PC-9 (cell line): Measurements from ENCODE around the gene SDK1. TPM values are rescaled to one million over a fixed set of nuclear protein-coding genes. Genes with fewer than 3 reads are reported as not detected.

Source experiments
- BruUV-seq: library from RNA; stranded (reverse); fragments of 400-500 nt; replicated peaks from 2 replicates; lab custom pipeline; 2021; lab: Mats Ljungman, UMichigan
- CTCF ChIA-PET: fragments of 300-600 bp; sonication (Branson Sonifier 250); formaldehyde crosslinking; loops from one replicate; lab custom pipeline; 2022; ENCODE audit warnings: antibody characterized with exemption; lab: Charles Lee
- POLR2A ChIA-PET: fragments of 300-600 bp; sonication (Branson Sonifier 250); formaldehyde crosslinking; loops from one replicate; lab custom pipeline; 2022; ENCODE audit warnings: antibody characterized with exemption; ENCODE audit not compliant: unreplicated experiment; lab: Charles Lee
- DNase-seq, 2 experiments: peaks; one replicate each; pipeline versions ENCODE4 v3.0.0 to v3.0.0-alpha.2; 2015 to 2022; ENCODE audit warnings: mixed read lengths in 1 of 2
- H2AFZ ChIP-seq: fragments of 200-600 bp; sonication (generic); 2 replicates; pipeline ENCODE4 v1.8.1; 2017; ENCODE audit warnings: antibody characterized with exemption
- H3F3A ChIP-seq: fragments of 200-600 bp; sonication (generic); 2 replicates; pipeline ENCODE4 v1.8.1; 2017; ENCODE audit warnings: antibody characterized with exemption, mild to moderate bottlenecking, low read depth; ENCODE audit not compliant: insufficient read depth
- H3K27ac ChIP-seq: fragments of 200-600 bp; sonication (generic); 2 replicates; pipeline ENCODE4 v1.6.1; 2016; ENCODE audit warnings: mixed run types
- H3K27me3 ChIP-seq: fragments of 200-600 bp; sonication (generic); 2 replicates; pipeline ENCODE4 v1.6.1; 2016; ENCODE audit warnings: low read depth, mixed run types; ENCODE audit not compliant: insufficient read depth
- H3K36me3 ChIP-seq: fragments of 200-600 bp; sonication (generic); 2 replicates; pipeline ENCODE4 v1.6.1; 2016; ENCODE audit warnings: low read depth, mixed run types
- H3K4me1 ChIP-seq: fragments of 200-600 bp; sonication (generic); replicated peaks from 2 replicates; pipeline ENCODE4 v1.6.1; 2016; ENCODE audit warnings: mixed run types; ENCODE audit not compliant: insufficient read depth
- H3K4me2 ChIP-seq: fragments of 200-600 bp; sonication (generic); 2 replicates; pipeline ENCODE4 v1.6.1; 2017; ENCODE audit warnings: mixed run types
- H3K4me3 ChIP-seq: fragments of 200-600 bp; sonication (generic); 2 replicates; pipeline ENCODE4 v1.6.1; 2016; ENCODE audit warnings: mixed run types
- H3K79me2 ChIP-seq: fragments of 200-600 bp; sonication (generic); 2 replicates; pipeline ENCODE4 v1.6.1; 2017; ENCODE audit warnings: low read depth, mixed run types
- H3K9me2 ChIP-seq: fragments of 200-600 bp; sonication (generic); 2 replicates; pipeline ENCODE4 v1.8.1; 2017; ENCODE audit warnings: mild to moderate bottlenecking; ENCODE audit not compliant: insufficient read depth
- H3K9me3 ChIP-seq: fragments of 200-600 bp; sonication (generic); 2 replicates; pipeline ENCODE4 v1.8.1; 2016; ENCODE audit warnings: low read depth; ENCODE audit not compliant: insufficient read depth
- H4K20me1 ChIP-seq: fragments of 200-600 bp; sonication (generic); 2 replicates; pipeline ENCODE4 v1.8.1; 2017; ENCODE audit not compliant: insufficient read depth
- EZH2 ChIP-seq: fragments of 200-600 bp; sonication (generic); IDR thresholded peaks from 2 replicates; pipeline ENCODE4 v1.8.0; 2017; ENCODE audit warnings: antibody characterized with exemption, low read depth
- intact Hi-C: fragments of 100-400 bp; cut with micrococcal nuclease; formaldehyde crosslinking; loops from one replicate; pipeline ENCODE4 v1.10.0; 2022; ENCODE audit not compliant: unreplicated experiment
- total RNA-seq: library from RNA; stranded (reverse); gene quantifications from 2 replicates; pipeline ENCODE4 v1.2.3, GENCODE V29; 2021
- TF ChIP-seq, protein P1 (sequence below): fragments of 200-600 bp; sonication (generic); conservative IDR thresholded peaks from 2 replicates; pipeline ENCODE4 v1.6.1; 2017; ENCODE audit warnings: mixed run types, antibody characterized with exemption, mild to moderate bottlenecking, moderate library complexity

Gene SDK1
- total RNA-seq, 1 experiment from 2014 or later = not detected

DNA sequence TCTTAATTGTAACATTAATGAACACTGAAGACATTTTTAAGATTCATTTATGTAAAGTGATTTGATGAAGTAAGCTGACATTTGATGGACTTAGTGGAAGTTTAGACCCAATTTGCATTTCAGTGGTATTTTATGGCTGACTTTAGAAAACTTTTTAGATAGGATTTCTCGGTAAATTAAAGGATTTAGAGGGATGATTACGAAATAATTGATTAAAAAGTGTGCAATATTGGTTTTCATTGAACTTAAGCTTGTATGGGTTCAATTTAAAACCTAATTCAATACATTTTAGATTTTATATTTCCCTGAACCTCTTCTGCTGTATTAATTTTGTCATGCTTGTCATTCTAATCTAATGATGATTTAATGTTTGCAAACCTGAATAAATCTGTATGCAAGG lies 135.1 kb downstream of the SDK1 start:
- H3K9me2 ChIP-seq = no peaks in the 10 kb centered on the region; the same call in 1 of the 2 replicates
- H3F3A ChIP-seq = no peaks in the 10 kb centered on the region
- H3K4me3 ChIP-seq = no peak overlapping the region
- POLR2A ChIA-PET = no interaction called here
- intact Hi-C loops = no loop called here
- CTCF ChIA-PET = no interaction called here
- H3K9me3 ChIP-seq = no peaks in the 10 kb centered on the region
- no peaks in the 10 kb centered on the region for H3K36me3 ChIP-seq
- H3K79me2 ChIP-seq = no peaks in the 10 kb centered on the region
- no peak for DNase-seq
- BruUV-seq = no TSS peak
- TF ChIP-seq EZH2 = no peak
- TF ChIP-seq, protein P1, sequence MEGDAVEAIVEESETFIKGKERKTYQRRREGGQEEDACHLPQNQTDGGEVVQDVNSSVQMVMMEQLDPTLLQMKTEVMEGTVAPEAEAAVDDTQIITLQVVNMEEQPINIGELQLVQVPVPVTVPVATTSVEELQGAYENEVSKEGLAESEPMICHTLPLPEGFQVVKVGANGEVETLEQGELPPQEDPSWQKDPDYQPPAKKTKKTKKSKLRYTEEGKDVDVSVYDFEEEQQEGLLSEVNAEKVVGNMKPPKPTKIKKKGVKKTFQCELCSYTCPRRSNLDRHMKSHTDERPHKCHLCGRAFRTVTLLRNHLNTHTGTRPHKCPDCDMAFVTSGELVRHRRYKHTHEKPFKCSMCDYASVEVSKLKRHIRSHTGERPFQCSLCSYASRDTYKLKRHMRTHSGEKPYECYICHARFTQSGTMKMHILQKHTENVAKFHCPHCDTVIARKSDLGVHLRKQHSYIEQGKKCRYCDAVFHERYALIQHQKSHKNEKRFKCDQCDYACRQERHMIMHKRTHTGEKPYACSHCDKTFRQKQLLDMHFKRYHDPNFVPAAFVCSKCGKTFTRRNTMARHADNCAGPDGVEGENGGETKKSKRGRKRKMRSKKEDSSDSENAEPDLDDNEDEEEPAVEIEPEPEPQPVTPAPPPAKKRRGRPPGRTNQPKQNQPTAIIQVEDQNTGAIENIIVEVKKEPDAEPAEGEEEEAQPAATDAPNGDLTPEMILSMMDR = no peak
- no peak overlapping the region for H3K4me2 ChIP-seq
- no peak overlapping the region for H3K27ac ChIP-seq
- no peak overlapping the region for H2AFZ ChIP-seq
- H4K20me1 ChIP-seq = no peaks in the 10 kb centered on the region
- H3K27me3 ChIP-seq = peaks cover 10% of the 10 kb centered on the region
- H3K4me1 ChIP-seq = peaks cover 10% of the 10 kb centered on the region

DNA sequence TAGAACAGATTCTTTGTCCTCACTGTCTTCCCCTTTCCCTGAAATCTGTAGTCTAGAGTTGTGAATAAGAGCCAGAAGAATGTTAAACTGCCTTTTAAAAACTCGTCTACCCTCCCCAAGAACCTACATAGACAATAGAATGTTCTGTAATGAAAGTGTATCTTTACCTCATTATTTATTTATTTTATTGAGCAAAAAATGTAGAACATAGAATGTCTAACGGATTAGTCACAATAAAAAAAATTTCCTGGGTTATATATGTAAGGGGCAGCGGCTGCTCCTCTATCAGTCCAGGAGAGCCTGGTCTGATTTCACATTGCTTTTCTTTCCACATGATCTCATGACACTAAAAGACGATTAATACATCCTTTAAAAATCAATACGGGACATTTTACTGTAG lies 135.7 kb downstream of the SDK1 start:
- Histone ChIP-seq H3K9me2 (no peaks in the 10 kb centered on the region; the same call in 1 of the 2 replicates), H3K9me3 (no peaks in the 10 kb centered on the region), H3K4me3 (no peak overlapping the region), H4K20me1 (no peaks in the 10 kb centered on the region), H3K4me1 (peaks cover 10% of the 10 kb centered on the region), H3K27me3 (peaks cover 10% of the 10 kb centered on the region), H3K79me2 (no peaks in the 10 kb centered on the region), H3K36me3 (no peaks in the 10 kb centered on the region), H2AFZ (no peak overlapping the region), H3K27ac (no peak overlapping the region), H3K4me2 (no peak overlapping the region), H3F3A (no peaks in the 10 kb centered on the region)
- POLR2A ChIA-PET = no interaction called here
- no TSS peak for BruUV-seq
- peak in 1 of 2 experiments; percentile 69 for DNase-seq
- TF ChIP-seq EZH2 = no peak
- TF ChIP-seq, protein P1 = no peak
- intact Hi-C loops = no loop called here
- CTCF ChIA-PET = no interaction called here

DNA sequence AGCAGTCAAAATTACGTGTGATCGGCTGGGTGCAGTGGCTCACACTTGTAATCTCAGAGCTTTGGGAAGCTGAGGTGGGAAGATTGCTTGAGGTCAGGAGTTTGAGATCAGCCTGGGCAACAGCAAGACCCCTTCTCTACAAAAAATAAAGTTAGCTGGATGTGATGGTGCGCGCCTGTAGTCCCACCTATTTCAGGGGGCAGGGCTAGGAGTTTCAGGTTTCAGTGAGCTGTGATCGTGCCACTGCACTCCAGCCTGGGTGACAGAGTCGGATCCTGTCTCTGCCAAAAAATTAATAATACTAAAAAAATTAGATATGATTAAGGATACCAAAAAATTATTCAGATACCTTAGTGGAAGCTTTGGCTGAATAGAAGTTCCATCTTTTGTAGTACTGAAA lies 136.4 kb downstream of the SDK1 start:
- H3K79me2 ChIP-seq = no peaks in the 10 kb centered on the region
- CTCF ChIA-PET = no interaction called here
- intact Hi-C loops = no loop called here
- H3K4me2 ChIP-seq = no peak overlapping the region
- H3K9me3 ChIP-seq = no peaks in the 10 kb centered on the region
- H3K4me3 ChIP-seq = no peak overlapping the region
- no peaks in the 10 kb centered on the region; the same call in 1 of the 2 replicates for H3K9me2 ChIP-seq
- DNase-seq = no peak
- no peaks in the 10 kb centered on the region for H3K36me3 ChIP-seq
- no peak for TF ChIP-seq EZH2
- TF ChIP-seq, protein P1 = no peak
- no peaks in the 10 kb centered on the region for H4K20me1 ChIP-seq
- no TSS peak for BruUV-seq
- no peak overlapping the region for H2AFZ ChIP-seq
- no peak overlapping the region for H3K27ac ChIP-seq
- no peaks in the 10 kb centered on the region for H3F3A ChIP-seq
- POLR2A ChIA-PET = no interaction called here
- peaks cover 14% of the 10 kb centered on the region for H3K27me3 ChIP-seq
- H3K4me1 ChIP-seq = peaks cover 10% of the 10 kb centered on the region
